NCI-H2107 (cell line): ENCODE measurements around the gene RGPD8.
A peak's percentile ranks its signal among the peaks of the same experiment; 100 is the strongest.
"Not testable (repeated sequence)": the region's sequence is repeated elsewhere in the genome, so short reads cannot be mapped to it uniquely, and the experiment has no call there.

Experiments
- DNase-seq: peaks from one replicate; lab custom pipeline; 2025; lab: John Stamatoyannopoulos, UW

Gene RGPD8

GRCh38 chr2:112433480-112433879, at the start of gene RGPD8:
TSS of gene RGPD8 (minus strand) at chr2:112433645. CDS start at chr2:112433453, 192 bp downstream.
- DNase-seq = not testable (repeated sequence)

GRCh38 chr2:112483042-112483473, 49.6 kb upstream of the RGPD8 start:
- DNase-seq = no peak

GRCh38 chr2:112482309-112483041, 49.0 kb upstream of the RGPD8 start:
- DNase-seq = no peak

DNA sequence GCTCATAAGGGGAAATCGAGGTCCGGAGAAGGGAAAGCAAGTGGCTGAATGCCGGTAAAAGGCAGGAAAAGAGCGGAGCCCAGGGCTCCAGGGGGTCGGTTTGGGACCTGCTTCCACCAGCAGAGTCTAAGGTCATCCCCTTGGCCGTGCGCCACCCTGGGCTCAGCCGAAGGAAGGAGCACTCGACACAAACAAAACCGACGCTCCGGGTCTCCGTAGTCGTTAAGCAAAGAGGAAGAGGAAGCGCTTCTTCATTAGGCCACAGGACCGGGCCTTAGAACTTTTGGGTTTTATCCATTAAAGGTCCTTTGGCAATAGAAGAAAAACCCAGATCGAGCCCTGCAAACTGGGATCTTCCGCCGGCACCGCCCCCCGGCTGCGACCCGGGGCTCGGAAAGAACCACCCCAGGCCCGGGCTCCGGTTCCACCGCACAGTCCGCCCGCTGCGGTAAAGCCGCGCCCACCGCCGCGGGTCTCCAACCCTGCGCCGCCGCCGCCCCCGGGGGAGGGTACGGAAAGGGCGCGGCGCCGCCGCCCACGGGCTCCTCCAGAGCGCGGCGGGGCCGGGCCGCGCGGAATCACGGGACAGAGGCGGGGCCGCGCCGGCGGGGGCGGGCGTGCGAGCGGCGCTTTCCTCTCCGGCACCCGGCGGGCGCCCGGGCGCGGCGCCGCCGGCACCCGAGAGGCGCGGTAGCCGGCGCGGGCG, 48.2 kb upstream of the RGPD8 start, which contains the start of gene TTL:
TSS of gene TTL (plus strand) at position 629 of the 706 bp plus-strand sequence. CDS start 189 bp downstream, outside the sequence.
- DNase-seq = peak; percentile 27

DNA sequence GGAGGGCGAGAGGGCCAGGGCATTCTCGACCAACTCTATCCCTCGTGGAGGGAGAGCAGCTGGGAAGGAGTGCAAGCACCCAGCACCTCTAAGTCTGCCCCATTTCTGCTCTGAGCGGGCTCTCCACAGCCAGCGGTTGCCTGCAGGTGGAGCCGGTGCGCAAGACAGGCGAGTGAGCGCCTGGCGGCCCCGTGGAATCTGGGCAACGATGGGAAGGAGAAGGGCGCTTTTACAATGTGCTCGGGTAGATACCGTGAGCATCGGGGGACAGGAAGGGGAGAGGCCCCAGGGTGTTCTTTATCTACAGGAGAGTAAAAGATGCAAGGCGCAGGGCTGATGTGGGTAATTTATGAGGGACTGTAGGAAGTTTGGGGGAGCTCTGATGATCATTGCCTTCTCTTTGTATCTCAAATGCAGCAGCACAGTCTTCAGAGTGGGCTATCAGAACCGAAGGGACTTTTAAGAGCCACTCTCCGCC, 47.6 kb upstream of the RGPD8 start:
- peak; percentile 8 for DNase-seq

DNA sequence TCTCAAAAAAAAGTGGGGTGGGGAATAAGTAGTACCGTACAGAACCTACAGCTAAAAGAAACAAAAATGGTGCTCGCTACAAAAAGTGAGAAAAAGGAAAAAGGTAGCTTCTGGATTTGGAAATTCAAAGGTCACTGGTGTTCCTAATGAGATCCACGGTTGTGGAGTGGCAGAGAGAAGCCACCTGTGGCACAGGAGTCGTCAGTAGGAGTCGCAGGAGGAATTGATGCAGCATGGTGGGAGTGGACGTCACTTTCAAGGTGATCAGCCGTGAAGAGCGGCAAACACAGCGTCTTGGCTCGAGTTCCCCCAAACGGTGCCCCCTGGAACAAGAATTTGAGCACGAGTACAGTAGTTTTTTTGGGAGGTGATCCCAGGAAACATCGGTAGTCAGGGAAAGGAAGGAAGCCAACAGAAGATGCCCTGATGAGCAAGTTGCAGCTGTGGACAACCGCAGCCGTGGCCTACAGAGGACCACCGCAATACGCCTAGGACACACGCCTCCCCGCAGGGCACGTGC, 47.1 kb upstream of the RGPD8 start:
- no peak for DNase-seq

DNA sequence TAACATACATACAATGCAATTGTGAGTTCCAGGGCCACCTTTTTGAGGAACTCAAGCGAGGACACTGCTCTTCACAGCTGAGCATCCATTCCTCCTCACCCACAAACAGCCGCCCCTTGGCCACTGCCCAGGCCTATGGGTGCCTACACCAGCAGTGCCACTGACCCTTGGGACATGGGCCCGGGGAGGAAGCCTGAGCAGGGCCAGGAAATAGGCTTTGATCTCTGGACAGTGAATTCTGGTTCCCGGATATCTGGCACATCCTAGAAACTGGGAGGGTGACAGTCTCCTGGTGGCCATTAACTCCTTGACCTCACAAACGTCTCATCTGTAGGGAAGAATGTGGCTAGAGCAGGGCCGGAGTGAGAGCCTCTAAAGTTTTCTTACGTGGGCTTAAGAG, 43.0 kb upstream of the RGPD8 start:
- DNase-seq = no peak

GRCh38 chr2:112474844-112475486, 41.5 kb upstream of the RGPD8 start:
- no peak for DNase-seq

DNA sequence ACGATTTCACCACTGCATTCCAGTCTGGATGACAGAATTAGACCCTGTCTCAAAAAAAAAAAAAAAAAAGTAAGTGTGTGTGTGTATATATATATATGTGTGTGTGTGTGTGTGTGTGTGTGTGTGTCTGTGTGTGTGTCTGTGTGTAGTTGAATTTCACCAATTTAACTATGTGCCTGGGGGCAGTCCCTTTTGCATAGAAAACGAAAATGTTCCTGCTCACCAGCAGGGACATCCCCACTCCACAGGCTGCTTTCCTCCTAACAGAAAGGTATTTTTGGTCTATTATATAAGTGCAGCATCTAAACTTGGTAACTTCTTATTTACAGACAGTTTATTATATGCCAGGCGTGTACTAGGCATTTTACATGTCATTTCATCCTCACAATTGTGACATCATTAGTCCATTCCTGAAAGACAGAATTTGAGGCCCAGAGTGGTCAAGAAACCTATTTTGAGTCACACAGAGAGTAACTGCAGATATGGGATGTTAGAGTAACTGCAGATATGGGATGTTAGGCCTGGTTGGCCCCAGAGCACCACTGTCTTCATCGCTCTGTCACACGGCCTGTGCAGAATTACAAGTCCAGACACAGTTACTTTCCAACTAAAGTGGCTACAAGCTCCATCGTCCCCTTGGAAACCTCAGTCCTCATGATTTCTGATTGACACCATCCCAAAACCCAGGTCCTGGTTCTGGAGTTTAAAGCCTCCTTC, 39.3 kb upstream of the RGPD8 start:
- no peak for DNase-seq

GRCh38 chr2:112465382-112465781, 31.9 kb upstream of the RGPD8 start:
- no peak for DNase-seq

DNA sequence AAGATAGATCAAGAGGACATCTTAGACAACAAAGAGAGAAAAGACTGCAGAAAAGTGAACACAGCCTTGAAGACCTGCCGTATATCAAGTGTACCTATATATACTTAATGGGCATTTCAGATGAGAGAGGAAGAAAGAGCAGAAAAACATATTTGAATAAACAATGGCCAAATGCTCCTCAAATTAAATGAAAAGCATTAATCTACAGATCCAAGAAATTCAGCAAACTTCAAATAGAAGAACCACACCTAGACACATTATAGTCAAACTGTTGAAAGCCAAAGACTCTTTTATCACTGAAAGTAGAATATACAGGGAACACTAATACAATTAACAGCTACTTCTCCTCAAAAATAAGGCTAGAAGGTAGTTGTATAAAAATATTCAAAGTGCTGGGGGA, 29.8 kb upstream of the RGPD8 start:
- DNase-seq = no peak

DNA sequence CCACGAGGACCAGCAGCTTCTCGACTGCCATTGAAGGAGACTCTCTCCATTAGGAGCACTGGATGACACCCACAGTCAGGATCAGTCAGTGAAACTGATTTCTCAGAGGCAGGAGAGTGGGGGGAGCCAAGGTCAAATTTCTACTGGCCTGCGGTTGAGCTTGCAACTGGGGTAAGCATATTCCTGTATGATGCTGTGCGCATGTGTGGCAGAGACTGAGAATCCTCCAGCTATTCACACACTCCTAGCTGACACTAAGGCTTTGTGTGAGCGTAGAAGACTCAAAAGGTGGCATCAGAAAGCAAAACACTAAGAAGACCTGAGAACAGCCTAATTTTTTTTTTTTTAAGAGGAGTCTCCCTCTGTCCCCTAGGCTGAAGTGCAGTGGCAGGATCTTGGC, 28.7 kb upstream of the RGPD8 start:
- no peak for DNase-seq

DNA sequence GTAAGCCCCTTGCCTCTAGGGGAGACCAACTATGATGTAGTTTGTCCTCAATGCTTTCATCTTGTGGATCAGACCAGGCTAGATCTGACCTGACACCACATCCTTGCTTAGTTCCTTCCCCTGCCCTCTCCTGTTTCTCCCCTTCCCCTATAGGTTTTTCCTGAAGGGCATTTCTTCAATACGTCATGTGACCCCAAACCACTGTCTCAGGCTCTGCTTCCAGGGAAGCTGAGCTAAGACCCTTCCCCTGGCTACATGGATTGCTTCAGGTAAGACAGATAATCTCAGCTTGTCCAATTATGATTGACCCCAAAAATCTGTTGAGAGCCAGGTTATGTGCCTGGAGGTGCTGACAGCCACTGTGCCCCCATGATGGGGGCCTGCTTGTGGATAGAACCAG, 25.9 kb upstream of the RGPD8 start:
- DNase-seq = no peak

- no peak for DNase-seq
Measured at GRCh38 chr2:112454586-112454985, 21.1 kb upstream of the RGPD8 start.

DNA sequence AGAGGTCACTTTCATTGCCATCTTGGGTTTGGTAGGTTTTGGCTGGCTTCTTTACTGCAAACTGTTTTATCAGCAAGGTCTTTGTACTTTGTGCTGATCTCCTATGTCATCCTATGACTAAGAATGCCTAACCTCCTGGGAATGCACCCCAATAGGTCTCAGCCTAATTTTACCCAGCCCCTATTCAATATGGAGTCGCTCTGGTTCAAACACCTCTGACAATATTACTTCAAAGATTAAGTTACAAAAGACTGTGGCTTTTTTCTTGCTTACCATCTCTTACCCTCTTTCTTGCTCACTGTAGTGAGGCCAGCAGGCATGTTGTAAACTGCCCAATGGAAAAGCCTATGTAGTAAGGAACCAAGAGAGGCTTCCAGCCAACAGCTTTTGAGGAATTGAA, 17.9 kb upstream of the RGPD8 start:
- DNase-seq = no peak

DNA sequence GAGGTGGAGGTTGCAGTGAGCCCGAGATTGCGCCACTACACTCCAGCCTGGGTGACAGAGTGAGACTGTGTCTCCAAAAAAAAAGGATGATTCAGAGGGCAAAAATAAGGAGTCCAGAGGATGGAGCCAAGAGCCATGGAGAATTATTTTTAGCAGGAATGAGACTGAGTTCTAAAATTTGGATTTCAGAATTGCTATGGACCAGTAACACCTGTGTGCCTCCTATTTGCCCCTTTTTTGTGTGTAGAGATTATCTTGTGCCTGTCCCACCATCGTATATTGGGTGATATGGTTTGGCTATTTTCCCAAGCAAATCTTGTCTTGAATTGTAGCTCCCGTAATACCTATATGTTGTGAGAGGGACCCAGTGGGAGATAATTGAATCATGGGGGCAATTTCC, 16.4 kb upstream of the RGPD8 start:
- DNase-seq = no peak

DNA sequence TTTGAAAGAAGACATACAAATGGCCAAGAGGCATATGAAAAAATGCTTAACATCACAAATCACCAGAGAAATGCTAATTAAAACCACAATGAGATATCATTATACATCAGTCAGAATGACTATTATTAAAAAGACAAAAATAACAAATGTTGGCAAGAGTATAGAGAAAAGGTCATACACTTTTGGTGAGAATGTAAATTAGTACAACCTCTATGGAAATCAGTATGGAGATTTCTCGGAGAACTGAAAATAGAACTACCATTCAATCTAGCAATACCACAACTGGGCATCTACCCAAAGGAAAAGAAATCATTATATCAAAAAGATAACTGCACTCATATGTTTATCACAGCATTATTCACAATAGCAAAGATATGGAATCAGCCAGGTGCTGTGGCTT, 10.8 kb upstream of the RGPD8 start:
- DNase-seq = not testable (repeated sequence)

DNA sequence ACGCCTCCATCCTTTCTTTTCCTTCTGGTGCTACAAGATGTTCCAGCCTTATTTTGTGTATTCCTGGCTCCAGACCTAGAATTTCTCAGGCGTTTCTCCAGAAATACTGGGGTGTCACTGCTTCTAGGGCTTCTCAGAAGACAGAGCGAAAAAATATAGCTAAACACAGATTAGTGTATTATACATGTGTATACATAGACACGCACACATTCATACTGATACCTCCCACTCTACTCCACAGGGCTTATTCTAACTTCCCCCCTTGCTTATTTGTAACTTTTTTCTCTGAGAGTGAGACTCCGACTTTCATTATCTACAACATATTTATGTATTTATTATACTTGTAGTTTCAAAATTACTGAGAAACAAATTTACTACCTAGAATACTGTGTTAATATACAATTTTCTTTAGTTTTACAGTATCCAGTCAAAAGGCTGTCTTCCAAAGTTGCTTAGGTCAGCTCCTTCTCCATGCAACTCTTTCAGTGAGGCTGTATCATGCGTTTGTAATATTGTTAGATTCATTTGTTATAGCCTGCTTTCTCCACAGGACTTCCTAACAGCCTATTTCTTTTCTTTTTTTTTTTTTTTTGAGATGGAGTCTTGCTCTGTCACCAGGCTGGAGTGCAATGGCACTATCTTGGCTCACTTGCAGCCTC, 5.3 kb upstream of the RGPD8 start:
- DNase-seq = not testable (repeated sequence)

- not testable (repeated sequence) for DNase-seq
Measured at GRCh38 chr2:112437405-112437831, 4.0 kb upstream of the RGPD8 start.

- not testable (repeated sequence) for DNase-seq
Measured at GRCh38 chr2:112436993-112437392, 3.5 kb upstream of the RGPD8 start.
